Lung (tissue), 12 donors: ENCODE results near the gene SOCS2. TPM values are rescaled to one million over a fixed set of nuclear protein-coding genes. Genes with fewer than 3 reads are reported as not detected.

Experiments
- ATAC-seq: fragments of 200-7000 bp; cut with Tn5 transposase; one replicate; pipeline ENCODE4 v1.9.1; 2020; ENCODE audit warnings: moderate number of reproducible peaks; ENCODE audit not compliant: insufficient read depth, low FRiP score
- DNase-seq, 3 donors: peaks; one replicate each; pipeline ENCODE4 v3.0.0-alpha.2; 2013 to 2017
- H3K27ac ChIP-seq, 2 donors: one replicate each; pipeline ENCODE4 v1.5.1; 2013; ENCODE audit warnings: mild to moderate bottlenecking in 2 of 2, moderate library complexity in 2 of 2, control low read depth in 1 of 2, inconsistent platforms in 1 of 2, low read depth in 1 of 2, low read length in 1 of 2
- H3K27me3 ChIP-seq, 3 donors: one replicate each; pipeline ENCODE4 v1.5.1; 2013; ENCODE audit warnings: low read length in 2 of 3; ENCODE audit not compliant: control insufficient read depth in 3 of 3, insufficient read depth in 3 of 3
- H3K36me3 ChIP-seq, 4 donors: one replicate each; pipeline ENCODE4 v1.5.1; 2013; ENCODE audit warnings: low read length in 4 of 4, mild to moderate bottlenecking in 1 of 4, moderate library complexity in 1 of 4; ENCODE audit not compliant: control insufficient read depth in 4 of 4, insufficient read depth in 4 of 4
- H3K4me1 ChIP-seq, 5 donors: one replicate each; pipeline ENCODE4 v1.5.1; 2013; ENCODE audit warnings: low read length in 5 of 5, mild to moderate bottlenecking in 2 of 5, moderate library complexity in 1 of 5; ENCODE audit not compliant: control insufficient read depth in 5 of 5, insufficient read depth in 5 of 5
- H3K4me3 ChIP-seq: one replicate; pipeline ENCODE4 v1.5.1; 2013; ENCODE audit warnings: mild to moderate bottlenecking, control low read depth, moderate library complexity
- H3K9ac ChIP-seq, 2 donors: one replicate each; pipeline ENCODE4 v1.5.1; 2013; ENCODE audit warnings: low read length in 2 of 2, control low read depth in 1 of 2; ENCODE audit not compliant: insufficient read depth in 1 of 2
- H3K9me3 ChIP-seq, 4 donors: one replicate each; pipeline ENCODE4 v1.5.1; 2013; ENCODE audit warnings: low read length in 3 of 4, mild to moderate bottlenecking in 1 of 4, moderate library complexity in 1 of 4; ENCODE audit not compliant: control insufficient read depth in 4 of 4, insufficient read depth in 3 of 4
- WGBS, 2 donors: extraction: QIAGEN DNeasy Blood & Tissue Kit; methylation state at CpG; one replicate each; pipeline ENCODE4 v1.1.7; 2013; 5-methylcytosine and 5-hydroxymethylcytosine counted together
- polyA plus RNA-seq, 2 donors: library from polyadenylated mRNA; stranded (reverse); fragments of 200-250 nt; gene quantifications; one replicate each; pipeline ENCODE4 v1.2.1, GENCODE V29; 2013
- total RNA-seq, 2 donors: library from RNA; depleted of rRNA in 1 of 2; stranded (reverse); fragments of >200 nt in 1 of 2; gene quantifications; one replicate each; pipeline ENCODE4 v1.2.1, GENCODE V29; 2014 to 2021
- TF ChIP-seq, protein P1 (sequence below): IDR thresholded peaks from 2 replicates; pipeline ENCODE4 v1.5.1; 2012; ENCODE audit warnings: mild to moderate bottlenecking; ENCODE audit errors: control extremely low read depth, extremely low read depth
- donor health status: control.
- donor health status: control.
- donor health status: Bipolar disorder and iron deficiency.
- donor health status: healthy.
- donor health status: DM: yes; HTN: yes; CAD: no.

SOCS2 gene
- total and polyA plus RNA-seq, 4 donors = 26.9 to 45.1 (median 32.7) TPM

DNA sequence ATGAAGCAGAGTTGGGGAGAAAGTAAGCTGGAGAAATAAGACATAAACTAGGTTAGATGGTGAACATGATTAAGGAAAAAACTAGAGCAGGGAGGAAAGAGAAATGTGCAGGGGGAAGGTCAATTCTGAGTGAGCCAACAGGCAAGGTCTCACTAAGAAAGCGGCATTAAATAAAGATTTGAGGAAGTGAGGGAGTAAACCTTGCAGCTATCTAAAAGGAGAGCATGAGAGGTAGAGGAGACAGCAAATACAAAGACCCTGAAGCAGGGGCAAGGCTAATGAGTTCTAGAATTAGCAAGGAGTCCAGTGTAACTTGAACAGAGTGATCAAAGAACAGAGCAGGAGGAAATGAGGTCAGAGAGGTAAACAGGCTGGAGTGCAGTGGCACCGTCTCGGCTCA, 4.4 kb upstream of the SOCS2 start:
- H3K9ac ChIP-seq = no peak overlapping the region
- no peak overlapping the region for H3K4me3 ChIP-seq
- TF ChIP-seq, protein P1, sequence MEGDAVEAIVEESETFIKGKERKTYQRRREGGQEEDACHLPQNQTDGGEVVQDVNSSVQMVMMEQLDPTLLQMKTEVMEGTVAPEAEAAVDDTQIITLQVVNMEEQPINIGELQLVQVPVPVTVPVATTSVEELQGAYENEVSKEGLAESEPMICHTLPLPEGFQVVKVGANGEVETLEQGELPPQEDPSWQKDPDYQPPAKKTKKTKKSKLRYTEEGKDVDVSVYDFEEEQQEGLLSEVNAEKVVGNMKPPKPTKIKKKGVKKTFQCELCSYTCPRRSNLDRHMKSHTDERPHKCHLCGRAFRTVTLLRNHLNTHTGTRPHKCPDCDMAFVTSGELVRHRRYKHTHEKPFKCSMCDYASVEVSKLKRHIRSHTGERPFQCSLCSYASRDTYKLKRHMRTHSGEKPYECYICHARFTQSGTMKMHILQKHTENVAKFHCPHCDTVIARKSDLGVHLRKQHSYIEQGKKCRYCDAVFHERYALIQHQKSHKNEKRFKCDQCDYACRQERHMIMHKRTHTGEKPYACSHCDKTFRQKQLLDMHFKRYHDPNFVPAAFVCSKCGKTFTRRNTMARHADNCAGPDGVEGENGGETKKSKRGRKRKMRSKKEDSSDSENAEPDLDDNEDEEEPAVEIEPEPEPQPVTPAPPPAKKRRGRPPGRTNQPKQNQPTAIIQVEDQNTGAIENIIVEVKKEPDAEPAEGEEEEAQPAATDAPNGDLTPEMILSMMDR = no peak
- 65% methylated on average over 3 of the region's 3 CpGs for whole genome bisulfite sequencing, 2 donors
- no peaks in the 10 kb centered on the region for H3K36me3 ChIP-seq
- H3K4me1 ChIP-seq = peaks cover 0 to 11% (median 0%) of the 10 kb centered on the region in 5 donors
- no peak overlapping the region for H3K27ac ChIP-seq
- H3K27me3 ChIP-seq = no peaks in the 10 kb centered on the region
- DNase-seq (no peak), ATAC-seq (no peak)
- no peaks in the 10 kb centered on the region for H3K9me3 ChIP-seq

DNA sequence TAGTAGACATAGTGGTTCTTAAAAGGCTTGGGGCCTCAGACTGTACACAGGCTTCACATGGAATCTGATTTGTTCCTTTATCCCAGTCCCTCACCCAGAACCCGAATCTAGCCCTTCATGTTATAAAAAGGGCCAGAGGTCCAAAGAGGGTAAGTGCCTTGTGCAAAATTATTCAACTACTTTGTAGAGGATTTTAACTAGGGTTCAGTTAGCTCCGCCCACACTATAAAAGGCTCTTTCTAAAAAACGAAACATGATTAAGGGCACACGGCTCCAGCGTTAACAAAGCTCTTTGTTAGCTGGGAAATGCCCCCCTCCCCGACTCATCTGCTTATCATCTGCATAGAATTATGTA, 3.2 kb upstream of the SOCS2 start:
- no peaks in the 10 kb centered on the region for H3K27me3 ChIP-seq
- TF ChIP-seq, protein P1 = no peak
- no peaks in the 10 kb centered on the region for H3K9me3 ChIP-seq
- DNase-seq (no peak), ATAC-seq (no peak)
- WGBS, 2 donors = 13 to 14% methylated on average over 6 of the region's 6 CpGs
- no peak overlapping the region for H3K4me3 ChIP-seq
- peak overlapping the region in 1 of 2 donors; percentile 11 for H3K27ac ChIP-seq
- H3K4me1 ChIP-seq = peaks cover 0 to 16% (median 0%) of the 10 kb centered on the region in 5 donors
- H3K9ac ChIP-seq = no peak overlapping the region
- no peaks in the 10 kb centered on the region for H3K36me3 ChIP-seq

DNA sequence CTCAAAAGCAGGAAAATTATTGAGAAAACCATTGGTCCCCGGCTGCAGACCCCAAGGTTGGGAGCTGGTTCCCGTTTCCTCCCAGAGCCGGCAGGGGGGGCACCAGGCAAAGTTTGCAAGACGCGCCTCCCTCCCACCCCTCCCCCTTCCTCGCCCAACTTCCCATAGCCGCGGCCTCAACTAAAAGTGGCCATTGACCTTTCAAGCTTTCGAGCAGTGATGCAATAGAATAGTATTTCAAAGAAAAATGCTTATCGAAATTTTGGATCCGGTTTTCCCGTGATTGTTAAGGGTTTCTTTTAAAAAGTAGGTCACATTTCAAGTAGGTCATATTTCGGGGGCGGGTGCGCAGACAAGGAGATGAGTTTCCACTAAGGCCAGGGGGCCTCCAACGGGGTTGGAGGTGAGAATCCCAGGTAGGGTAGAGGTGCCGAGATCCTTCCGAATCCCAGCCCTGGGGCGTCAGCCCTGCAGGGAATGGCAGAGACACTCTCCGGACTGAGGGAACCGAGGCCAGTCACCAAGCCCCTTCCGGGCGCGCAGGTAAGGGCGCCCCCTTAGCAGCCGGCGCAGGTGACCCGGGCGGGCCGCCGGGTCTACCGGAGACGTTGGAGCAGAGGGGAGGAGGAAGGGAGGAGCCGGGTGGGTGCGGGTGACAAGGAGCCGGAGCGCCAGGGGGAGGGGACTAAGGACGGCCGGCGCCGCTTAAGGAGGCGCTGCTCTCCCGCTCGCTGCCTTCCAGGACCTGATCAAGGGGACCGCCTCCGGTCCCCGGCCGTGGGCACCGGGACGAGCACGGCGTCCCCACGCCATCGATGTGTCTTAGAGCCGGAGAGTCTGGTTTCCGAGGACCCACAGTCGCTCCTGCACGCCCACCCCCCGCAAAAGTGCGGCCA, 2.6 kb upstream of the SOCS2 start:
- no peaks in the 10 kb centered on the region for H3K9me3 ChIP-seq
- TF ChIP-seq, protein P1 = peak; percentile 37
- H3K9ac ChIP-seq = peak overlapping the region in 1 of 2 donors; percentile 84
- peak; percentile 60 for ATAC-seq
- WGBS, 2 donors = 0% methylated on average over 59 to 60 of the region's 60 CpGs
- peaks cover 0 to 16% (median 0%) of the 10 kb centered on the region in 5 donors for H3K4me1 ChIP-seq
- H3K4me3 ChIP-seq = peak overlapping the region; percentile 53
- peak; percentile 94 to 96 (median 96) for DNase-seq
- peak overlapping the region; percentile 94 to 96 for H3K27ac ChIP-seq
- no peaks in the 10 kb centered on the region for H3K27me3 ChIP-seq
- peaks cover 0 to 3% (median 1%) of the 10 kb centered on the region in 4 donors for H3K36me3 ChIP-seq
